ENCODE measurements around the gene SERPINE1.

SERPINE1 gene

DNA sequence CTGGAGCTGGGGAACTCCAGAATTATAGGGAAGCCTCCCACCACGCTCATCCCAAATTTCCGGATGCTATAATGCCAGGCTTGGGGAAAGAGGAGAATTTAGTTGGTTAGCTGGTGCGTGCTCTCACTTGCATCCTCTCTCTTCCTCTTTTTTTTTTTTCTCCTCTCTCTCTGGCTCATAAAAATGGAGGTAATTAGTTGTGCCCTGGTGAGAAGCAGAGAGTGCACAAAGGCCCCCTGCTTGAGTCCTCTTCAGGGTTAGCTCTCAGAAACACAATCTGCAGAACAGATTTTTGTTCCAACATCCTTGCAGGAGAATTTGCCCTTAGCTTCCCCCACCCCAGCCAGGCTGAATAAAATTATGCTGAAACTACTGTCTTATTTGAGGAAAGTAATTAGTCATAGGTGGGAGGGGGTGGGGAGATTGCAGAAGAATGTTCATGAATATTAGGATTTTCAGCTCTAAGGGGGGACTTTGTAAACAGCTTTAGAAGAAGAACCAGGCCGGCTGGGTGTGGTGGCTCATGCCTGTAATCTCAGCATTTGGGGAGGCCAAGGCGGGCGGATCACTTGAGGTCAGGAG is 7.6 kb downstream of the SERPINE1 start:
- TF ChIP-seq, protein P1, sequence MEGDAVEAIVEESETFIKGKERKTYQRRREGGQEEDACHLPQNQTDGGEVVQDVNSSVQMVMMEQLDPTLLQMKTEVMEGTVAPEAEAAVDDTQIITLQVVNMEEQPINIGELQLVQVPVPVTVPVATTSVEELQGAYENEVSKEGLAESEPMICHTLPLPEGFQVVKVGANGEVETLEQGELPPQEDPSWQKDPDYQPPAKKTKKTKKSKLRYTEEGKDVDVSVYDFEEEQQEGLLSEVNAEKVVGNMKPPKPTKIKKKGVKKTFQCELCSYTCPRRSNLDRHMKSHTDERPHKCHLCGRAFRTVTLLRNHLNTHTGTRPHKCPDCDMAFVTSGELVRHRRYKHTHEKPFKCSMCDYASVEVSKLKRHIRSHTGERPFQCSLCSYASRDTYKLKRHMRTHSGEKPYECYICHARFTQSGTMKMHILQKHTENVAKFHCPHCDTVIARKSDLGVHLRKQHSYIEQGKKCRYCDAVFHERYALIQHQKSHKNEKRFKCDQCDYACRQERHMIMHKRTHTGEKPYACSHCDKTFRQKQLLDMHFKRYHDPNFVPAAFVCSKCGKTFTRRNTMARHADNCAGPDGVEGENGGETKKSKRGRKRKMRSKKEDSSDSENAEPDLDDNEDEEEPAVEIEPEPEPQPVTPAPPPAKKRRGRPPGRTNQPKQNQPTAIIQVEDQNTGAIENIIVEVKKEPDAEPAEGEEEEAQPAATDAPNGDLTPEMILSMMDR (IDR thresholded peaks at IDR 0.05; ENCODE audit: insufficient read depth, low read depth, low read length, missing control alignments): no peak
- no peak overlapping the region for H3K4me3 ChIP-seq (ENCODE audit: low read length)
- no peak for DNase-seq (ENCODE audit: low read depth)

DNA sequence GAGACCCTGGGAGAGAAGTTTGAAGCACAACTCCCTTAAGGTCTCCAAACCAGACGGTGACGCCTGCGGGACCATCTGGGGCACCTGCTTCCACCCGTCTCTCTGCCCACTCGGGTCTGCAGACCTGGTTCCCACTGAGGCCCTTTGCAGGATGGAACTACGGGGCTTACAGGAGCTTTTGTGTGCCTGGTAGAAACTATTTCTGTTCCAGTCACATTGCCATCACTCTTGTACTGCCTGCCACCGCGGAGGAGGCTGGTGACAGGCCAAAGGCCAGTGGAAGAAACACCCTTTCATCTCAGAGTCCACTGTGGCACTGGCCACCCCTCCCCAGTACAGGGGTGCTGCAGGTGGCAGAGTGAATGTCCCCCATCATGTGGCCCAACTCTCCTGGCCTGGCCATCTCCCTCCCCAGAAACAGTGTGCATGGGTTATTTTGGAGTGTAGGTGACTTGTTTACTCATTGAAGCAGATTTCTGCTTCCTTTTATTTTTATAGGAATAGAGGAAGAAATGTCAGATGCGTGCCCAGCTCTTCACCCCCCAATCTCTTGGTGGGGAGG is 10.8 kb downstream of the SERPINE1 start:
- no peak overlapping the region for H3K4me3 ChIP-seq (ENCODE audit: low read length)
- DNase-seq (ENCODE audit: low read depth): no peak

DNA sequence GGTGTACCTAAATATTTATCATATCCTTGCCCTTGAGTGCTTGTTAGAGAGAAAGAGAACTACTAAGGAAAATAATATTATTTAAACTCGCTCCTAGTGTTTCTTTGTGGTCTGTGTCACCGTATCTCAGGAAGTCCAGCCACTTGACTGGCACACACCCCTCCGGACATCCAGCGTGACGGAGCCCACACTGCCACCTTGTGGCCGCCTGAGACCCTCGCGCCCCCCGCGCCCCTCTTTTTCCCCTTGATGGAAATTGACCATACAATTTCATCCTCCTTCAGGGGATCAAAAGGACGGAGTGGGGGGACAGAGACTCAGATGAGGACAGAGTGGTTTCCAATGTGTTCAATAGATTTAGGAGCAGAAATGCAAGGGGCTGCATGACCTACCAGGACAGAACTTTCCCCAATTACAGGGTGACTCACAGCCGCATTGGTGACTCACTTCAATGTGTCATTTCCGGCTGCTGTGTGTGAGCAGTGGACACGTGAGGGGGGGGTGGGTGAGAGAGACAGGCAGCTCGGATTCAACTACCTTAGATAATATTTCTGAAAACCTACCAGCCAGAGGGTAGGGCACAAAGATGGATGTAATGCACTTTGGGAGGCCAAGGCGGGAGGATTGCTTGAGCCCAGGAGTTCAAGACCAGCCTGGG is 11.4 kb downstream of the SERPINE1 start:
- TF ChIP-seq, protein P1 (IDR thresholded peaks at IDR 0.05; ENCODE audit: insufficient read depth, low read depth, low read length, missing control alignments): peak; percentile 32
- H3K4me3 ChIP-seq (ENCODE audit: low read length): no peak overlapping the region
- DNase-seq (ENCODE audit: low read depth): peak; percentile 98

More for the DNA sequence above, 10.8 kb downstream of the SERPINE1 start:
- TF ChIP-seq, protein P1 (IDR thresholded peaks at IDR 0.05; ENCODE audit: insufficient read depth, low read depth, low read length, missing control alignments): no peak

DNA sequence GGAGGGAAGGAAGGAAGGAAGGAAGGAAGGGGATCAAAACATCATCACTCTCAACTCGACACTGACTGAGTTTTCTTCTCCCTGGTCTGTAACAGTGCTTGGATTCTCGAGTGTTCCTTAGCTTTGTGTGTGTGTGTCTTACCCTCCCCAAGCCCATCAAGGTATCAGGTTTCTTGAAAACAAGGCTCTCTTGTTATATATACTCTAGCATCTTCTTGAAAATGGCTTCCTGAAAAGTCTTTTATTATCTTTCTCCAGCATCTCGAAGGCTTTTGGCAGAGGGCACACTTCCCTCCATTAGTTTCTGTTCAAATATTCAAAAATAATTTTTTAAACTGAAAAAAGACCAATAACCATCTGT is 13.4 kb downstream of the SERPINE1 start:
- H3K4me3 ChIP-seq (ENCODE audit: low read length): no peak overlapping the region
- no peak for DNase-seq (ENCODE audit: low read depth)
- TF ChIP-seq, protein P1 (IDR thresholded peaks at IDR 0.05; ENCODE audit: insufficient read depth, low read depth, low read length, missing control alignments): no peak

DNA sequence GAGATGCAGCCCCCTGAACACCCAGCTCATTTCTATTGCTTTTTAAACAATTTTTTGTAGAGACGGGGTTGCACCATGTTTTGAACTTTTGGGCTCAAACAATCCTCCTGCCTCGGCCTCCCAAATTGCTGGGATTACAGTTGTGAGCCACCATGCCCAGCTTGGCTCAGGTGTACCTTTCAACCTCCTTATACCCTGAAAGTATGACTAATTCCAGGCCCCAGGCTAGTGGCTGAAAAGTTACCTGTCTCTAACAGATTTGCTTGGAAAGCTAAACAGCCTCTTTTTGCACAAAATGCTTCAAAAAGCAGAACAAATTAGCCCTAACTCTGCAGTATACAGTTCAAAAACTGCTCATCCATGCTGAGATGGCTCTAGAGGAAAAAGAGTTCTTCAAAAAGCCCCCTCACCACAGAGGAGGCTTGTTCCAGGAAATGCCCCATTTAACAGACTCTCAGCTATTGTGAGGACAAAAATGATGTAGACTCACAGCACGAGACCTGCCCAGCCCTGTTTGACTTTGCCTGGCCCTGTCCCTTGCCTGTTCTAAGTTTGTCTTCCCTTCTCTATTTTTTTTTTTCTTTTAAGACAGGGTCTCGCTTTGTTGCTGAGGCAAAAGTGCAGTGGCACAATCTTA is 14.0 kb downstream of the SERPINE1 start:
- TF ChIP-seq, protein P1 (IDR thresholded peaks at IDR 0.05; ENCODE audit: insufficient read depth, low read depth, low read length, missing control alignments): no peak
- DNase-seq (ENCODE audit: low read depth): peak; percentile 83
- no peak overlapping the region for H3K4me3 ChIP-seq (ENCODE audit: low read length)

DNA sequence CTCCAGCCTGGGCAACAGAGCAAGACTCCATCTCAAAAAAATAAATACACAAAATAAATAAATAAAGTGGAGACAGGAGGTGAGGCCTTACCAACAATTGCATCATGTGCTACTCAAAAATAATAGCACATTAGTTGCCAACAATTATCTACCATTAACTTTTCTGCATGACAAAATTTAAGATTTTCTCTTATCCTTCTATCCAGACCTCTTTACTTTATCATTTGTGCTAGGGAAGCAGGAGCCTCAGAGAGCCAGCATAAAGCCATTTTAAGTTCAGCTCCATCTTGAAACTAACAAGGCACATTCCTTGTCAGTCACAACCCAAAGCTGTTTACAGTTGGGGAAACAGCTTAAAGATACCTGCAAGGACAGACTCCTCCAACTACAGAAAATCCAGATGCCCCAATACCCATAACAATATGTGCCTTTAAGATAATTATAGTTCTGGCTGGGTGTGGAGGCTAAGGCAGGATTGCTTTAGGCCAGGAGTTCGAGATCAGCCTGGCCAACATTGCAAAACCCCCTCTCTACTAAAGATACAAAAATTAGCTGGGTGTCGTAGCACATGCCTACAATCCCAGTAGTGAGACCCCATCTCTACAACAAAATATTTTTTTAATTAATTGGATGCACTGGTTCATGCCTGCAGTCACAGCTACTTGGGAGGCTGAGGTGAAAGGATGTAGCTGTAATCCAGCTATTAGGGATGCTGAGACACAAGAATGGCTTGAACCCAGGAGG is 25.2 kb downstream of the SERPINE1 start:
- TF ChIP-seq, protein P1 (IDR thresholded peaks at IDR 0.05; ENCODE audit: insufficient read depth, low read depth, low read length, missing control alignments): no peak

More for the DNA sequence above, 25.2 kb downstream of the SERPINE1 start:
- H3K4me3 ChIP-seq (ENCODE audit: low read length): no peak overlapping the region
- no peak for DNase-seq (ENCODE audit: low read depth)

All from epithelial cell of esophagus (primary cell).